Spleen (tissue), 11 donors: Measurements from ENCODE around the gene HSP90B1. TPM values are rescaled to one million over a fixed set of nuclear protein-coding genes. Genes with fewer than 3 reads are reported as not detected.

Experiments used
- DNase-seq: peaks from one replicate; pipeline ENCODE4 v3.0.0-alpha.2; 2020
- H3K27ac ChIP-seq, 8 donors: fragments of 200-600 bp; sonication (generic) in 7 of 8; 1 replicate in 4 of 8; 2 replicates in 4 of 8; pipeline versions ENCODE4 v1.5.0 to v1.8.0; 2016 to 2021; ENCODE audit warnings: inconsistent platforms in 4 of 8, mild to moderate bottlenecking in 4 of 8, moderate library complexity in 1 of 8
- H3K27me3 ChIP-seq, 7 donors: fragments of 200-600 bp; sonication (generic) in 6 of 7; replicated peaks in 1 of 7; 1 replicate in 4 of 7; 2 replicates in 3 of 7; pipeline versions ENCODE4 v1.5.0 to v1.8.0; 2016 to 2021; ENCODE audit warnings: inconsistent platforms in 3 of 7, mild to moderate bottlenecking in 1 of 7
- H3K36me3 ChIP-seq, 6 donors: fragments of 200-600 bp; sonication (generic) in 5 of 6; 1 replicate in 4 of 6; 2 replicates in 2 of 6; pipeline versions ENCODE4 v1.5.0 to v1.8.0; 2016 to 2021; ENCODE audit warnings: inconsistent platforms in 2 of 6
- H3K4me1 ChIP-seq, 6 donors: fragments of 200-600 bp; sonication (generic) in 5 of 6; 1 replicate in 3 of 6; 2 replicates in 3 of 6; pipeline versions ENCODE4 v1.5.0 to v1.8.0; 2016 to 2021; ENCODE audit warnings: inconsistent platforms in 3 of 6
- H3K4me3 ChIP-seq, 8 donors: fragments of 200-600 bp; sonication (generic) in 7 of 8; 1 replicate in 4 of 8; 2 replicates in 4 of 8; pipeline versions ENCODE4 v1.5.0 to v1.8.0; 2016 to 2021; ENCODE audit warnings: inconsistent platforms in 4 of 8, mild to moderate bottlenecking in 4 of 8, moderate library complexity in 2 of 8
- H3K9me3 ChIP-seq, 8 donors: fragments of 200-600 bp; sonication (generic) in 7 of 8; 1 replicate in 4 of 8; 2 replicates in 4 of 8; pipeline versions ENCODE4 v1.5.0 to v1.8.0; 2016 to 2021; ENCODE audit warnings: inconsistent platforms in 4 of 8
- POLR2A ChIP-seq, 3 donors: fragments of 450-650 bp; IDR thresholded peaks; one replicate each; pipeline ENCODE4 v1.5.1; 2017; ENCODE audit warnings: antibody characterized with exemption in 3 of 3, mild to moderate bottlenecking in 1 of 3
- POLR2AphosphoS5 ChIP-seq, 3 donors: sonication (generic); formaldehyde crosslinking; IDR thresholded peaks; one replicate each; pipeline ENCODE4 v1.5.1; 2017; ENCODE audit warnings: antibody characterized with exemption in 3 of 3
- WGBS, 5 donors: extraction: QIAGEN DNeasy Blood & Tissue Kit in 3 of 5; methylation state at CpG; one replicate each; pipeline versions ENCODE4 v1.1.5 to v1.1.7; 2013 to 2018; 5-methylcytosine and 5-hydroxymethylcytosine counted together
- intact Hi-C: fragments of 100-400 bp; cut with DNase I; formaldehyde crosslinking; loops from one replicate; pipeline ENCODE4 v1.15.0; 2023; ENCODE audit warnings: low total_unique reads
- polyA plus RNA-seq, 3 donors: library from polyadenylated mRNA; stranded (reverse); fragments of 200-250 nt; gene quantifications; one replicate each; pipeline ENCODE4 v1.2.1, GENCODE V29; 2013
- total RNA-seq, 7 donors: library from RNA; depleted of rRNA in 3 of 7; stranded (reverse); fragments of >200 nt in 3 of 7; fragmentation: NEBNext Ultra II Directional in 4 of 7; extraction: Animal tissue kit (Norgen Biotek cat#: 25700) in 4 of 7; gene quantifications; one replicate each; pipeline versions ENCODE4 v1.1.0 to v1.2.1, GENCODE V29; 2016 to 2021
- TF ChIP-seq, protein P1 (sequence below), 11 experiments: fragments of 200-600 bp in 7 of 11; fragments of 450-650 bp in 4 of 11; sonication (generic) in 4 of 11; IDR thresholded peaks in 8 of 11; conservative IDR thresholded peaks in 3 of 11; 1 replicate in 7 of 11; 2 replicates in 4 of 11; pipeline versions ENCODE4 v1.4.0 to v1.8.0; 2016 to 2021; ENCODE audit warnings: antibody characterized with exemption in 11 of 11, inconsistent platforms in 4 of 11, mild to moderate bottlenecking in 1 of 11
- donor health status: healthy with polysubstance abuse.
- donor health status: DM: no; HTN: no; CAD: no; lungs with moderate emphysema.
- donor health status: DM: no; HTN: no; CAD: no.
- donor health status: Bipolar disorder and iron deficiency.
- donor health status: healthy.
- donor health status: DM: no; HTN: no; CAD: no.
- donor health status: DM: yes; HTN: yes; CAD: no.

Gene HSP90B1
- total and polyA plus RNA-seq, 10 donors, result 230 to 895 (median 517) TPM

DNA sequence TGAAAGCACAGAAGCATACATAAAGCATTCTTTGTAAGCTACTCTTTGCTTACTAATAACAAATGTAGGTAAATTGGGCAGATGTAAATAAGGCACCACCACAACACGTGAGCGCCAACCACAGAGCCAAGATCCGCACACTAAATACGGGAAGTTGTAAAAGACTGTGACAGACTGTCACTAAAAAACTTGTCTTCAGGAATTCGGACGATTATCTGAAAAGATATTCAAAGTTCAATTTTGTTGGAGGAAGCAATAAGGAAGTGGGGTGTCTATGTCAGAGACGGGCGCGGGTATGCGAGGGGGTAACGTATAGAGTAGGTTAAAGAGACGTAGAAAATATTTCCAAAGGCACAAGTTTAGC, 1.5 kb upstream of the HSP90B1 start:
- Histone ChIP-seq H3K4me1 (peaks cover 31 to 55% (median 39%) of the 10 kb centered on the region in 6 donors), H3K36me3 (peaks cover 0 to 19% (median 12%) of the 10 kb centered on the region in 6 donors), H3K4me3 (peak overlapping the region; percentile 38 to 96 (median 82)), H3K27me3 (no peaks in the 10 kb centered on the region), H3K9me3 (no peaks in the 10 kb centered on the region), H3K27ac (peak overlapping the region; percentile 92 to 98 (median 96))
- WGBS, 5 donors, result 0 to 4% (median 2%) methylated on average over 12 of the region's 12 CpGs
- intact Hi-C loops, result no loop called here
- TF ChIP-seq POLR2AphosphoS5 (IDR thresholded peaks at IDR 0.05) (no peak), POLR2A (IDR thresholded peaks at IDR 0.05) (no peak)
- TF ChIP-seq, protein P1, sequence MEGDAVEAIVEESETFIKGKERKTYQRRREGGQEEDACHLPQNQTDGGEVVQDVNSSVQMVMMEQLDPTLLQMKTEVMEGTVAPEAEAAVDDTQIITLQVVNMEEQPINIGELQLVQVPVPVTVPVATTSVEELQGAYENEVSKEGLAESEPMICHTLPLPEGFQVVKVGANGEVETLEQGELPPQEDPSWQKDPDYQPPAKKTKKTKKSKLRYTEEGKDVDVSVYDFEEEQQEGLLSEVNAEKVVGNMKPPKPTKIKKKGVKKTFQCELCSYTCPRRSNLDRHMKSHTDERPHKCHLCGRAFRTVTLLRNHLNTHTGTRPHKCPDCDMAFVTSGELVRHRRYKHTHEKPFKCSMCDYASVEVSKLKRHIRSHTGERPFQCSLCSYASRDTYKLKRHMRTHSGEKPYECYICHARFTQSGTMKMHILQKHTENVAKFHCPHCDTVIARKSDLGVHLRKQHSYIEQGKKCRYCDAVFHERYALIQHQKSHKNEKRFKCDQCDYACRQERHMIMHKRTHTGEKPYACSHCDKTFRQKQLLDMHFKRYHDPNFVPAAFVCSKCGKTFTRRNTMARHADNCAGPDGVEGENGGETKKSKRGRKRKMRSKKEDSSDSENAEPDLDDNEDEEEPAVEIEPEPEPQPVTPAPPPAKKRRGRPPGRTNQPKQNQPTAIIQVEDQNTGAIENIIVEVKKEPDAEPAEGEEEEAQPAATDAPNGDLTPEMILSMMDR (IDR thresholded peaks at IDR 0.05 in 8 of 11, conservative IDR thresholded peaks at IDR 0.05 in 3 of 11), result no peak
- DNase-seq, result peak; percentile 86

DNA sequence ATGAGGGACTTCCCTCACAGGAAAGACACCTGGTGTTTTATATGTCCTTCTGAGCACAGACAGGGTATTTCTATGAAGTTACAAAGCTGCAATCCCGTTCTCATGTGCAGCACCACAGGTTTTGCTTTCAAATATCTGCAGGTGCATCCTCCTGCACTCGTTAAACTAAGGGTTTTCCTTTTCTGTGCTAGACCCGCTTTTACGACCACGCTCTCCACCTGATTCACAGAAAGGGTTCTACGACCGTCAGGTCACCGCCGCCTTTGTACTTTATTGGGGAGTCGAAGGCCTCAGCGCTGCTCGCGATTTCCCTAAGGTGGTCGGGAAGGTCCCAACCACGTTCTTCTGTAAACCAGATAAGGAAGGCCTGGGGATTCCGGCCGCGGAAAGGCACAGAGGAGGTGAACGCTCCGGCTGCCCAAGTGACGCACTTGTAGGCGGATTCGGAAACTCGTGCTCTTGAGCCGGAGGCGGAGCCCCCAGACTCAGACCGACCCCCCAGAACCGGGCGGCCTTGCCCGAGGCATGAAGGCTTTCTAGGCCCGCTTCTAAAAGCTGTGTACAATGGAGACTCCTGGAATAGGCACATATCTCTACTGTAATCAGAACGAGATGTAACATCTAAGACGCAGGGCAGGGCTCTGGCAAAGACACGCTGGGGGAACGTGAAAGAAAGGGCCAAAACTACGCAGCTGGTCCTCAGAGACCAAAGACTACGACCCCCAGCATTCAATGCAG, 995 bp upstream of the HSP90B1 start:
- H3K9me3 ChIP-seq, result no peaks in the 10 kb centered on the region
- H3K36me3 ChIP-seq, result peaks cover 0 to 24% (median 18%) of the 10 kb centered on the region in 6 donors
- H3K4me1 ChIP-seq, result peaks cover 32 to 61% (median 45%) of the 10 kb centered on the region in 6 donors
- peak; percentile 87 to 94 (median 88) for TF ChIP-seq POLR2AphosphoS5 (IDR thresholded peaks at IDR 0.05)
- TF ChIP-seq, protein P1 (IDR thresholded peaks at IDR 0.05 in 8 of 11, conservative IDR thresholded peaks at IDR 0.05 in 3 of 11), result no peak
- TF ChIP-seq POLR2A (IDR thresholded peaks at IDR 0.05), result peak in 1 of 3 donors; percentile 57
- WGBS, 5 donors, result 0 to 1% (median 0%) methylated on average over 29 to 37 of the region's 37 CpGs
- DNase-seq, result peak; percentile 96
- intact Hi-C loops, result no loop called here
- H3K27me3 ChIP-seq, result no peaks in the 10 kb centered on the region
- H3K27ac ChIP-seq, result peak overlapping the region; percentile 92 to 98 (median 96)
- H3K4me3 ChIP-seq, result peak overlapping the region; percentile 38 to 96 (median 82)

DNA sequence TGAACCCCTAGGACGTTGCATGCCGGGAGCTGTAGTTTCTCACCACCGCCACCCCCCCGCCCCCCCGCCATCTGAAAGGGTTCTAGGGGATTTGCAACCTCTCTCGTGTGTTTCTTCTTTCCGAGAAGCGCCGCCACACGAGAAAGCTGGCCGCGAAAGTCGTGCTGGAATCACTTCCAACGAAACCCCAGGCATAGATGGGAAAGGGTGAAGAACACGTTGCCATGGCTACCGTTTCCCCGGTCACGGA, 501 bp upstream of the HSP90B1 start:
- H3K36me3 ChIP-seq, result peaks cover 0 to 29% (median 23%) of the 10 kb centered on the region in 6 donors
- H3K4me1 ChIP-seq, result peaks cover 36 to 66% (median 49%) of the 10 kb centered on the region in 6 donors
- peak overlapping the region; percentile 92 to 98 (median 96) for H3K27ac ChIP-seq
- 0% methylated on average over 16 to 18 of the region's 18 CpGs for WGBS, 5 donors
- TF ChIP-seq, protein P1 (IDR thresholded peaks at IDR 0.05 in 8 of 11, conservative IDR thresholded peaks at IDR 0.05 in 3 of 11), result no peak
- TF ChIP-seq POLR2AphosphoS5 (IDR thresholded peaks at IDR 0.05) (no peak), POLR2A (IDR thresholded peaks at IDR 0.05) (no peak)
- no peaks in the 10 kb centered on the region for H3K9me3 ChIP-seq
- no peak for DNase-seq
- peak overlapping the region; percentile 38 to 96 (median 82) for H3K4me3 ChIP-seq
- no peaks in the 10 kb centered on the region for H3K27me3 ChIP-seq
- intact Hi-C loops, result no loop called here
